CD14-positive monocyte (primary cell): ENCODE results near the gene RYR3. TPM values are rescaled to one million over a fixed set of nuclear protein-coding genes. Genes with fewer than 3 reads are reported as not detected.

Experiments used
- DNase-seq, 3 donors: peaks; one replicate each; pipeline ENCODE4 v3.0.0-alpha.2; 2011 to 2022
- H2AFZ ChIP-seq: 2 replicates; pipeline ENCODE4 v1.6.0; 2012; ENCODE audit warnings: mild to moderate bottlenecking, low read depth, low read length, inconsistent platforms; ENCODE audit not compliant: insufficient read depth, poor library complexity, severe bottlenecking
- H3K27ac ChIP-seq, 2 donors: 1 replicate in 1 of 2; 2 replicates in 1 of 2; pipeline ENCODE4 v1.5.1; 2012 to 2013; ENCODE audit warnings: low read length in 2 of 2, control low read depth in 1 of 2, inconsistent platforms in 1 of 2, low read depth in 1 of 2, mild to moderate bottlenecking in 1 of 2
- H3K27me3 ChIP-seq, 2 donors: one replicate each; pipeline versions ENCODE4 v1.6.0 to v1.6.1; 2011 to 2013; ENCODE audit warnings: low read length in 2 of 2; ENCODE audit not compliant: control insufficient read depth in 2 of 2, insufficient read depth in 2 of 2
- H3K36me3 ChIP-seq, 2 donors: replicated peaks in 1 of 2; 1 replicate in 1 of 2; 2 replicates in 1 of 2; pipeline versions ENCODE4 v1.5.1 to v1.6.1; 2012 to 2013; ENCODE audit warnings: low read length in 2 of 2, control low read depth in 1 of 2, inconsistent platforms in 1 of 2, mild to moderate bottlenecking in 1 of 2; ENCODE audit not compliant: insufficient read depth in 2 of 2, control insufficient read depth in 1 of 2
- H3K4me1 ChIP-seq, 2 donors: 1 replicate in 1 of 2; 2 replicates in 1 of 2; pipeline versions ENCODE4 v1.5.1 to v1.6.1; 2012 to 2013; ENCODE audit warnings: low read length in 2 of 2, control low read depth in 1 of 2, inconsistent platforms in 1 of 2, mild to moderate bottlenecking in 1 of 2, moderate library complexity in 1 of 2; ENCODE audit not compliant: insufficient read depth in 2 of 2, control insufficient read depth in 1 of 2
- H3K4me2 ChIP-seq: replicated peaks from 2 replicates; pipeline ENCODE3; 2012; ENCODE audit warnings: low read length, moderate library complexity, mild to moderate bottlenecking; ENCODE audit not compliant: poor library complexity, severe bottlenecking; ENCODE audit errors: extremely low read depth
- H3K4me3 ChIP-seq, 3 experiments: fragments of 200-600 bp in 1 of 3; sonication (generic) in 1 of 3; replicated peaks in 1 of 3; 1 replicate in 2 of 3; 2 replicates in 1 of 3; pipeline ENCODE4 v1.5.1; 2011 to 2013; ENCODE audit warnings: low read length in 3 of 3, mild to moderate bottlenecking in 3 of 3, control low read depth in 2 of 3, low read depth in 2 of 3, inconsistent platforms in 1 of 3, moderate library complexity in 1 of 3
- H3K79me2 ChIP-seq: 2 replicates; pipeline ENCODE4 v1.6.0; 2012; ENCODE audit warnings: mild to moderate bottlenecking, control low read depth, inconsistent platforms, low read length, moderate library complexity; ENCODE audit not compliant: insufficient read depth
- H3K9ac ChIP-seq: 2 replicates; pipeline ENCODE4 v1.6.0; 2017; ENCODE audit warnings: low read length, mild to moderate bottlenecking; ENCODE audit not compliant: insufficient read depth, poor library complexity, severe bottlenecking
- H3K9me3 ChIP-seq, 2 donors: replicated peaks in 1 of 2; 1 replicate in 1 of 2; 2 replicates in 1 of 2; pipeline versions ENCODE4 v1.5.1 to v1.6.1; 2012 to 2013; ENCODE audit warnings: low read length in 2 of 2, control low read depth in 1 of 2; ENCODE audit not compliant: control insufficient read depth in 1 of 2, insufficient read depth in 1 of 2
- H4K20me1 ChIP-seq: 2 replicates; pipeline ENCODE4 v1.6.0; 2012; ENCODE audit warnings: mild to moderate bottlenecking, low read length, control low read depth, moderate library complexity; ENCODE audit not compliant: insufficient read depth
- H3K27ac Mint-ChIP-seq, 7 donors: one replicate each; pipeline ENCODE4 v1.8.0; 2020; ENCODE audit warnings: mild to moderate bottlenecking in 7 of 7, mixed read lengths in 7 of 7, moderate library complexity in 6 of 7, inconsistent platforms in 2 of 7
- H3K27me3 Mint-ChIP-seq, 3 donors: one replicate each; pipeline ENCODE4 v1.8.0; 2021 to 2022; ENCODE audit warnings: low read depth in 3 of 3, mild to moderate bottlenecking in 3 of 3, mixed read lengths in 3 of 3, moderate library complexity in 3 of 3, inconsistent platforms in 1 of 3
- H3K36me3 Mint-ChIP-seq, 2 donors: one replicate each; pipeline ENCODE4 v1.8.0; 2020; ENCODE audit warnings: mixed read lengths in 2 of 2, inconsistent platforms in 1 of 2, mild to moderate bottlenecking in 1 of 2
- H3K4me1 Mint-ChIP-seq: one replicate; pipeline ENCODE4 v1.8.0; 2020; ENCODE audit warnings: mild to moderate bottlenecking, mixed read lengths
- H3K4me3 Mint-ChIP-seq, 2 donors: one replicate each; pipeline ENCODE4 v1.8.0; 2020; ENCODE audit warnings: mild to moderate bottlenecking in 2 of 2, mixed read lengths in 2 of 2, moderate library complexity in 1 of 2
- H3K9me3 Mint-ChIP-seq, 7 donors: one replicate each; pipeline ENCODE4 v1.8.0; 2020 to 2022; ENCODE audit warnings: mixed read lengths in 7 of 7, mild to moderate bottlenecking in 6 of 7, moderate library complexity in 6 of 7, inconsistent platforms in 2 of 7
- WGBS: methylation state at CpG from one replicate; pipeline ENCODE4 v1.1.5; 2013; ENCODE audit warnings: missing lambda C conversion rate; ENCODE audit not compliant: insufficient coverage; 5-methylcytosine and 5-hydroxymethylcytosine counted together
- intact Hi-C, 2 donors: fragments of 100-400 bp; cut with micrococcal nuclease; formaldehyde crosslinking; loops; one replicate each; pipeline versions ENCODE4 v1.15.0 to v1.15.1; 2023
- polyA plus RNA-seq, 3 donors: library from polyadenylated mRNA; depleted of rRNA in 1 of 3; unstranded in 2 of 3; stranded (reverse) in 1 of 3; fragments of 300-500 nt in 2 of 3; fragments of >200 nt in 1 of 3; fragmentation: Illumina TruSeq in 2 of 3; gene quantifications; 1 replicate in 2 of 3; 2 replicates in 1 of 3; pipeline ENCODE4 v1.2.3, GENCODE V29; 2012 to 2021
- TF ChIP-seq, protein P1 (sequence below): fragments of 200-600 bp; IDR thresholded peaks from one replicate; pipeline ENCODE4 v1.8.0; 2022; ENCODE audit warnings: antibody characterized with exemption, mild to moderate bottlenecking

The RYR3 gene
- polyA plus RNA-seq, 3 donors = not detected

DNA sequence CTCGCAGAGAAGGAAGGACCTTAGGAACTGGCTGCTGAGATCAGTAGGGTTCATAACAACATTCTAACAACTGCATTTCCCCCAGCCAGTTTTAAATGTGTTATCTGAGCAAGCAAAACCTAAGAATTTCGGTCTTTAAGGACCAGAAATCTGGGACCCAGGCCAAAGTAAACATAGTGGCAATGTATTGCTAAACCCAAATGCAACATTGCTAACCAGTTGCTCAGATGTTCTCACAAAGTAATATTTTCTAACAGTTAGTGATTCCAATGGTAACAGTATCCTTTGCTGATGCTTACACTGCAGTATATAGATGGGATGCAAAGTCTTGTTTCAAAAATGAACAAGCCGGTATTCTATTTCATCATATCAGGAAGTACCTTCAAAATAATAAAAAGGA is 254.3 kb downstream of the RYR3 start:
- Mint-ChIP-seq H3K4me1 (no peaks in the 10 kb centered on the region), H3K36me3 (no peaks in the 10 kb centered on the region), H3K27ac (no peak overlapping the region), H3K4me3 (no peak overlapping the region), H3K27me3 (no peaks in the 10 kb centered on the region), H3K9me3 (peaks cover 0 to 6% (median 0%) of the 10 kb centered on the region in 7 donors)
- Histone ChIP-seq H3K79me2 (no peaks in the 10 kb centered on the region), H3K27ac (no peak overlapping the region), H3K36me3 (no peaks in the 10 kb centered on the region), H3K27me3 (no peaks in the 10 kb centered on the region), H3K4me2 (no peak overlapping the region), H3K9ac (no peak overlapping the region), H3K9me3 (no peaks in the 10 kb centered on the region), H3K4me1 (no peaks in the 10 kb centered on the region), H3K4me3 (no peak overlapping the region), H2AFZ (no peak overlapping the region), H4K20me1 (no peaks in the 10 kb centered on the region)
- no CpG with 5 or more reads among the region's 3 CpGs for WGBS
- TF ChIP-seq, protein P1, sequence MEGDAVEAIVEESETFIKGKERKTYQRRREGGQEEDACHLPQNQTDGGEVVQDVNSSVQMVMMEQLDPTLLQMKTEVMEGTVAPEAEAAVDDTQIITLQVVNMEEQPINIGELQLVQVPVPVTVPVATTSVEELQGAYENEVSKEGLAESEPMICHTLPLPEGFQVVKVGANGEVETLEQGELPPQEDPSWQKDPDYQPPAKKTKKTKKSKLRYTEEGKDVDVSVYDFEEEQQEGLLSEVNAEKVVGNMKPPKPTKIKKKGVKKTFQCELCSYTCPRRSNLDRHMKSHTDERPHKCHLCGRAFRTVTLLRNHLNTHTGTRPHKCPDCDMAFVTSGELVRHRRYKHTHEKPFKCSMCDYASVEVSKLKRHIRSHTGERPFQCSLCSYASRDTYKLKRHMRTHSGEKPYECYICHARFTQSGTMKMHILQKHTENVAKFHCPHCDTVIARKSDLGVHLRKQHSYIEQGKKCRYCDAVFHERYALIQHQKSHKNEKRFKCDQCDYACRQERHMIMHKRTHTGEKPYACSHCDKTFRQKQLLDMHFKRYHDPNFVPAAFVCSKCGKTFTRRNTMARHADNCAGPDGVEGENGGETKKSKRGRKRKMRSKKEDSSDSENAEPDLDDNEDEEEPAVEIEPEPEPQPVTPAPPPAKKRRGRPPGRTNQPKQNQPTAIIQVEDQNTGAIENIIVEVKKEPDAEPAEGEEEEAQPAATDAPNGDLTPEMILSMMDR = no peak
- no peak for DNase-seq
- intact Hi-C loops = no loop called here

DNA sequence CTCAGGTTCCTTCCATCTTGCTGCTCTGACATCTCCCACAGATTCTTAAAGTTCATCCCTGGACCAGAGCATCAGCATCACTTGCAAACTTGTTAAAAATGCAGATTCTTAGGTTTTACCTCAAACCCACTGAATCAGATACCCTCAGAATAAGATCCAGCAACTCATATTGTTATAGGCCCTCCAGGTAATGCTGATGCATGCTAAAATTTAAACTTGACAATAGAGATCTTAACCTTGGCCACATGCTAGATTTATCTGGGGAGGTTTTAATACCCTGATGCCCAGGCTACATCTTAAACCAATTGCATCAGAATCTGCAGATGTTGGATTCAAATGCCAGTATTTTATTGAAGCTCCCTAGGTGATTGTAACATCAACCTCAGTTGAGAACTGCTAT is 256.9 kb downstream of the RYR3 start:
- Histone ChIP-seq H2AFZ (no peak overlapping the region), H3K4me2 (no peak overlapping the region), H3K9me3 (peaks cover 0 to 3% of the 10 kb centered on the region in 2 donors), H3K4me3 (no peak overlapping the region), H3K36me3 (no peaks in the 10 kb centered on the region), H3K4me1 (no peaks in the 10 kb centered on the region), H4K20me1 (no peaks in the 10 kb centered on the region), H3K79me2 (no peaks in the 10 kb centered on the region), H3K27me3 (no peaks in the 10 kb centered on the region), H3K9ac (no peak overlapping the region), H3K27ac (no peak overlapping the region)
- peaks cover 0 to 7% (median 1%) of the 10 kb centered on the region in 7 donors for H3K9me3 Mint-ChIP-seq
- intact Hi-C loops = no loop called here
- no peaks in the 10 kb centered on the region for H3K4me1 Mint-ChIP-seq
- no peak for DNase-seq
- H3K27me3 Mint-ChIP-seq = no peaks in the 10 kb centered on the region
- H3K27ac Mint-ChIP-seq = no peak overlapping the region
- no peaks in the 10 kb centered on the region for H3K36me3 Mint-ChIP-seq
- H3K4me3 Mint-ChIP-seq = no peak overlapping the region
- TF ChIP-seq, protein P1 = no peak
